HepG2 (cell line): ENCODE measurements around the gene OBP2B. TPM values are rescaled to one million over a fixed set of nuclear protein-coding genes. Genes with fewer than 3 reads are reported as not detected.
"Not testable (repeated sequence)": the region's sequence is repeated elsewhere in the genome, so short reads cannot be mapped to it uniquely, and the experiment has no call there.

Experiments
- ATAC-seq: fragments of 200-7000 bp; cut with Tn5 transposase; 3 replicates; pipeline ENCODE4 v1.9.1; 2020; ENCODE audit warnings: mild to moderate bottlenecking, moderate library complexity
- BruUV-seq: library from RNA; stranded (reverse); fragments of 400-500 nt; replicated peaks from 2 replicates; lab custom pipeline; 2021; lab: Mats Ljungman, UMichigan
- CTCF ChIA-PET: fragments of 300-600 bp; formaldehyde crosslinking; extraction: SDS; loops from one replicate; lab custom pipeline; 2021; ENCODE audit warnings: low total read pairs, inconsistent platforms, low intra/inter-chr PET ratio; lab: Yijun Ruan, JAX
- POLR2A ChIA-PET: fragments of 350-600 bp; sonication (Branson Sonifier 250); formaldehyde crosslinking; loops from one replicate; lab custom pipeline; 2020; ENCODE audit warnings: antibody characterized with exemption, inconsistent platforms; lab: Yijun Ruan, JAX
- DNase-seq: peaks from one replicate; pipeline ENCODE4 v3.0.0-alpha.2; 2015; ENCODE audit warnings: low spot score
- FAIRE-seq: peaks from 3 replicates; lab custom pipeline; 2011; peaks lifted over from hg19 to GRCh38; lab: Jason Lieb, UNC
- H2AFZ ChIP-seq: one replicate; pipeline ENCODE4 v1.6.1; 2011; ENCODE audit warnings: low read length, inconsistent platforms
- H3K27ac ChIP-seq: fragments of 300-600 bp; 3 replicates; pipeline ENCODE4 v1.8.0; 2011; ENCODE audit warnings: mixed run types, mild to moderate bottlenecking, mixed read lengths, low read length, inconsistent platforms; ENCODE audit not compliant: insufficient read depth; ENCODE audit errors: extremely low read length
- H3K27me3 ChIP-seq, 2 experiments: fragments of 200-600 bp in 1 of 2; 2 replicates in 1 of 2; 3 replicates in 1 of 2; pipeline versions ENCODE4 v1.6.0 to v1.8.0; 2011; ENCODE audit warnings: low read length in 2 of 2, mild to moderate bottlenecking in 2 of 2, moderate library complexity in 2 of 2, inconsistent platforms in 1 of 2; ENCODE audit not compliant: insufficient read depth in 2 of 2, control insufficient read depth in 1 of 2
- H3K36me3 ChIP-seq, 2 experiments: fragments of 200-600 bp in 1 of 2; replicated peaks in 1 of 2; 2 replicates in 1 of 2; 3 replicates in 1 of 2; pipeline versions ENCODE4 v1.5.1 to v1.8.0; 2011; ENCODE audit warnings: low read length in 2 of 2, inconsistent platforms in 1 of 2; ENCODE audit not compliant: insufficient read depth in 2 of 2, control insufficient read depth in 1 of 2
- H3K4me1 ChIP-seq: 2 replicates; pipeline ENCODE4 v1.5.1; 2012; ENCODE audit warnings: low read length, inconsistent platforms; ENCODE audit not compliant: insufficient read depth
- H3K4me2 ChIP-seq: 2 replicates; pipeline ENCODE4 v1.6.0; 2011; ENCODE audit warnings: low read depth, low read length, inconsistent platforms
- H3K4me3 ChIP-seq, 3 experiments: fragments of 200-600 bp in 1 of 3; sonication (generic), shearing (Covaris generic) in 1 of 3; replicated peaks in 1 of 3; 2 replicates each; pipeline ENCODE4 v1.5.1; 2011 to 2016; ENCODE audit warnings: low read length in 3 of 3, inconsistent platforms in 2 of 3, low read depth in 2 of 3, mild to moderate bottlenecking in 2 of 3, control low read depth in 1 of 3, mixed read lengths in 1 of 3; ENCODE audit not compliant: insufficient read depth in 1 of 3
- H3K79me2 ChIP-seq: one replicate; pipeline ENCODE4 v1.6.1; 2011; ENCODE audit warnings: low read length, inconsistent platforms; ENCODE audit not compliant: insufficient read depth
- H3K9ac ChIP-seq: 2 replicates; pipeline ENCODE4 v1.6.0; 2011; ENCODE audit warnings: mild to moderate bottlenecking, low read depth, low read length, inconsistent platforms; ENCODE audit not compliant: insufficient read depth
- H3K9me3 ChIP-seq: 2 replicates; pipeline ENCODE4 v1.5.1; 2012; ENCODE audit warnings: mild to moderate bottlenecking, low read length
- H4K20me1 ChIP-seq: 2 replicates; pipeline ENCODE4 v1.6.0; 2011; ENCODE audit warnings: inconsistent platforms, mild to moderate bottlenecking, low read length, moderate library complexity; ENCODE audit not compliant: insufficient read depth
- ESRRA ChIP-seq: sonication (generic); formaldehyde crosslinking; IDR thresholded peaks from 2 replicates; pipeline ENCODE4 v1.5.1; 2020; ENCODE audit warnings: mild to moderate bottlenecking, low read depth, missing genetic modification reagents
- HOXA3 ChIP-seq: sonication (generic); formaldehyde crosslinking; IDR thresholded peaks from 2 replicates; pipeline ENCODE4 v1.5.0; 2020; ENCODE audit warnings: missing genetic modification reagents
- MNT ChIP-seq: fragments of 450-650 bp; IDR thresholded peaks from 2 replicates; pipeline ENCODE4 v1.6.1; 2016
- NFE2L2 ChIP-seq: fragments of 150-350 bp; IDR thresholded peaks from 2 replicates; pipeline ENCODE4 v1.6.1; 2014; ENCODE audit warnings: low read length
- USF2 ChIP-seq, 2 experiments: sonication (generic) in 1 of 2; formaldehyde crosslinking in 1 of 2; IDR thresholded peaks; 2 replicates each; pipeline versions ENCODE4 v1.5.1 to v1.6.1; 2011 to 2020; ENCODE audit warnings: borderline replicate concordance in 1 of 2, low read depth in 1 of 2, low read length in 1 of 2, mild to moderate bottlenecking in 1 of 2, missing genetic modification reagents in 1 of 2, moderate library complexity in 1 of 2
- ZBTB38 ChIP-seq: sonication (generic); formaldehyde crosslinking; IDR thresholded peaks from 2 replicates; pipeline ENCODE4 v1.5.1; 2020; ENCODE audit warnings: mild to moderate bottlenecking, missing genetic modification reagents
- ZBTB39 ChIP-seq: sonication (generic); formaldehyde crosslinking; IDR thresholded peaks from 2 replicates; pipeline ENCODE4 v1.5.0; 2020; ENCODE audit warnings: missing genetic modification reagents
- ZKSCAN1 ChIP-seq: fragments of 150-350 bp; IDR thresholded peaks from 2 replicates; pipeline ENCODE4 v1.6.1; 2014; ENCODE audit warnings: low read length
- ZNF556 ChIP-seq: sonication (generic); formaldehyde crosslinking; IDR thresholded peaks from 2 replicates; pipeline ENCODE4 v1.4.0; 2020; ENCODE audit warnings: mild to moderate bottlenecking, missing genetic modification reagents, borderline replicate concordance
- ZNF782 ChIP-seq: sonication (generic); formaldehyde crosslinking; IDR thresholded peaks from 2 replicates; pipeline ENCODE4 v1.4.0; 2020; ENCODE audit warnings: missing genetic modification reagents, mild to moderate bottlenecking, borderline replicate concordance
- WGBS: methylation state at CpG from one replicate; pipeline ENCODE4 v1.1.6; 2017; ENCODE audit warnings: low lambda C conversion rate; 5-methylcytosine and 5-hydroxymethylcytosine counted together
- in situ Hi-C: cut with HindIII; loops from 2 replicates; pipeline ENCODE4 v1.10.0; 2017; ENCODE audit warnings: low pct_unique_long_range_greater_than_20kb; ENCODE audit not compliant: extremely low pct_ligation_motif_present
- intact Hi-C: fragments of 100-400 bp; cut with micrococcal nuclease; formaldehyde crosslinking; loops from one replicate; pipeline ENCODE4 v1.10.0; 2022; ENCODE audit not compliant: unreplicated experiment
- polyA plus RNA-seq, 8 experiments: library from polyadenylated mRNA; depleted of rRNA in 3 of 8; stranded (reverse) in 7 of 8; unstranded in 1 of 8; fragments of >200 nt; fragmentation: Illumina TruSeq in 4 of 8; extraction: Trizol in 4 of 8; gene quantifications; 2 replicates each; pipeline versions ENCODE4 v1.2.1 to v1.2.3, GENCODE V29; 2011 to 2016; ENCODE audit warnings: low read depth in 4 of 8, missing spikeins in 1 of 8, mixed read lengths in 1 of 8; ENCODE audit not compliant: insufficient read depth in 1 of 8
- total RNA-seq, 5 experiments: library from RNA; depleted of rRNA; stranded (reverse); fragments of >200 nt; fragmentation: Illumina TruSeq; extraction: Trizol; gene quantifications; 2 replicates each; pipeline ENCODE4 v1.2.3, GENCODE V29; 2016; ENCODE audit warnings: low read depth in 1 of 5

OBP2B gene
- total and polyA plus RNA-seq, 2 of the 13 experiments (the other 11 are each of a cell fraction or from before 2014, with no cell fraction given) = not detected

- no peaks in the 10 kb centered on the region for H4K20me1 ChIP-seq
- no peak overlapping the region for H3K4me2 ChIP-seq
- ATAC-seq (no peak), FAIRE-seq (no peak), DNase-seq (no peak)
- no peaks in the 10 kb centered on the region for H3K79me2 ChIP-seq
- intact Hi-C loops (no loop called here), in situ Hi-C loops (no loop called here)
- 46% methylated on average over 6 of the region's 11 CpGs for WGBS
- H3K9me3 ChIP-seq = no peaks in the 10 kb centered on the region; the same call in 1 of the 2 replicates
- H3K36me3 ChIP-seq = no peaks in the 10 kb centered on the region
- H3K27me3 ChIP-seq = peaks cover 2 to 31% of the 10 kb centered on the region in 2 experiments; a peak in 3 of 5 replicates
- H3K9ac ChIP-seq = no peak overlapping the region
- H3K4me3 ChIP-seq = no peak overlapping the region
- POLR2A ChIA-PET = no interaction called here
- no peak overlapping the region for H3K27ac ChIP-seq
- no TSS peak for BruUV-seq
- TF ChIP-seq NFE2L2 = no peak
- no peak for TF ChIP-seq USF2 (IDR thresholded peaks at IDR 0.05; ENCODE audit: low read depth, low read length)
- TF ChIP-seq USF2 (CRISPR knock-in tag; IDR thresholded peaks at IDR 0.05; ENCODE audit: borderline replicate concordance) = no peak
- no peak for TF ChIP-seq ZKSCAN1
- no peak for TF ChIP-seq ZBTB38
- no peak for TF ChIP-seq ZNF782
- TF ChIP-seq MNT = no peak
- TF ChIP-seq HOXA3 (CRISPR knock-in tag) = no peak
- no peak for TF ChIP-seq ZBTB39 (CRISPR knock-in tag)
- TF ChIP-seq ZNF556 (CRISPR knock-in tag) = no peak
- TF ChIP-seq ESRRA (CRISPR knock-in tag) = no peak
- H3K4me1 ChIP-seq = no peaks in the 10 kb centered on the region
- no peak overlapping the region for H2AFZ ChIP-seq
- CTCF ChIA-PET = no interaction called here
Measured at GRCh38 chr9:133251773-133252172, 42.7 kb upstream of the OBP2B start.

GRCh38 chr9:133251221-133251620 is 42.2 kb upstream of the OBP2B start:
- DNase-seq = not testable (repeated sequence)

More at GRCh38 chr9:133251221-133251620, 42.2 kb upstream of the OBP2B start:
- H3K4me3 ChIP-seq, H3K9ac ChIP-seq, H2AFZ ChIP-seq, H4K20me1 ChIP-seq, BruUV-seq, H3K4me1 ChIP-seq, H3K9me3 ChIP-seq, FAIRE-seq, intact Hi-C loops, POLR2A ChIA-PET, H3K36me3 ChIP-seq, ATAC-seq, in situ Hi-C loops, H3K27ac ChIP-seq, H3K79me2 ChIP-seq, CTCF ChIA-PET, H3K4me2 ChIP-seq: not testable (repeated sequence)
- 67% methylated on average over 6 of the region's 6 CpGs for WGBS
- H3K27me3 ChIP-seq = peaks cover 2 to 35% of the 10 kb centered on the region in 2 experiments; a peak in 3 of 5 replicates
